Endodermal cell (in vitro differentiated cells): Measurements from ENCODE around the gene WDR86. TPM values are rescaled to one million over a fixed set of nuclear protein-coding genes. Genes with fewer than 3 reads are reported as not detected.

Experiments
- DNase-seq: peaks from one replicate; pipeline ENCODE4 v3.0.0-alpha.2; 2017
- H3K27ac ChIP-seq: 2 replicates; pipeline ENCODE4 v1.5.1; 2013; ENCODE audit warnings: mild to moderate bottlenecking, low read depth, low read length, moderate library complexity
- H3K27me3 ChIP-seq: 2 replicates; pipeline ENCODE4 v1.6.1; 2013; ENCODE audit warnings: mild to moderate bottlenecking, low read length, moderate library complexity; ENCODE audit not compliant: insufficient read depth, control insufficient read depth, poor library complexity, severe bottlenecking
- H3K36me3 ChIP-seq: 2 replicates; pipeline ENCODE4 v1.7.0; 2013; ENCODE audit warnings: mild to moderate bottlenecking, low read length, moderate library complexity; ENCODE audit not compliant: control insufficient read depth, insufficient read depth
- H3K4me1 ChIP-seq: one replicate; pipeline ENCODE4 v1.7.0; 2013; ENCODE audit warnings: low read length; ENCODE audit not compliant: control insufficient read depth, insufficient read depth
- H3K4me3 ChIP-seq: 2 replicates; pipeline ENCODE4 v1.5.1; 2013; ENCODE audit warnings: mild to moderate bottlenecking, low read length, moderate library complexity
- H3K9ac ChIP-seq: 2 replicates; pipeline ENCODE4 v1.6.1; 2013; ENCODE audit warnings: mild to moderate bottlenecking, low read length, moderate library complexity; ENCODE audit not compliant: poor library complexity, severe bottlenecking; ENCODE audit errors: extremely low read depth
- H3K9me3 ChIP-seq: 2 replicates; pipeline ENCODE4 v1.6.1; 2013; ENCODE audit warnings: mild to moderate bottlenecking, low read length, moderate library complexity; ENCODE audit not compliant: control insufficient read depth
- H3K27ac Mint-ChIP-seq: 2 replicates; pipeline ENCODE4 v1.8.0; 2020; ENCODE audit warnings: mixed read lengths
- H3K27me3 Mint-ChIP-seq: 2 replicates; pipeline ENCODE4 v1.8.0; 2021; ENCODE audit warnings: mild to moderate bottlenecking, mixed read lengths; ENCODE audit not compliant: insufficient read depth
- H3K36me3 Mint-ChIP-seq: 2 replicates; pipeline ENCODE4 v1.8.0; 2020; ENCODE audit warnings: low read depth, mixed read lengths
- H3K4me1 Mint-ChIP-seq: 2 replicates; pipeline ENCODE4 v1.8.0; 2020; ENCODE audit warnings: mixed read lengths
- H3K4me3 Mint-ChIP-seq: 2 replicates; pipeline ENCODE4 v1.8.0; 2020; ENCODE audit warnings: mild to moderate bottlenecking, moderate library complexity, mixed read lengths
- H3K9me3 Mint-ChIP-seq: 2 replicates; pipeline ENCODE4 v1.8.0; 2020; ENCODE audit warnings: mild to moderate bottlenecking, mixed read lengths
- WGBS, 2 experiments: methylation state at CpG; one replicate each; pipeline versions ENCODE4 v1.1.5 to v1.1.7; 2013; ENCODE audit warnings: missing lambda C conversion rate in 2 of 2, mixed read lengths in 1 of 2; ENCODE audit not compliant: insufficient coverage in 1 of 2, insufficient read length in 1 of 2; 5-methylcytosine and 5-hydroxymethylcytosine counted together
- total RNA-seq, 2 donors: library from RNA; stranded (reverse); fragmentation: NEBNext Ultra II Directional in 1 of 2; extraction: Animal tissue kit (Norgen Biotek cat#: 25700) in 1 of 2; gene quantifications; 2 replicates in 1 of 2; 3 replicates in 1 of 2; pipeline ENCODE4 v1.2.1, GENCODE V29; 2021
- TF ChIP-seq, protein P1 (sequence below): fragments of 200-600 bp; sonication (generic); conservative IDR thresholded peaks from 2 replicates; pipeline ENCODE4 v1.5.0; 2021; ENCODE audit warnings: antibody characterized with exemption, mild to moderate bottlenecking

The WDR86 gene
- total RNA-seq, 2 donors from 2014 or later: 83.3 to 94.2 TPM

DNA sequence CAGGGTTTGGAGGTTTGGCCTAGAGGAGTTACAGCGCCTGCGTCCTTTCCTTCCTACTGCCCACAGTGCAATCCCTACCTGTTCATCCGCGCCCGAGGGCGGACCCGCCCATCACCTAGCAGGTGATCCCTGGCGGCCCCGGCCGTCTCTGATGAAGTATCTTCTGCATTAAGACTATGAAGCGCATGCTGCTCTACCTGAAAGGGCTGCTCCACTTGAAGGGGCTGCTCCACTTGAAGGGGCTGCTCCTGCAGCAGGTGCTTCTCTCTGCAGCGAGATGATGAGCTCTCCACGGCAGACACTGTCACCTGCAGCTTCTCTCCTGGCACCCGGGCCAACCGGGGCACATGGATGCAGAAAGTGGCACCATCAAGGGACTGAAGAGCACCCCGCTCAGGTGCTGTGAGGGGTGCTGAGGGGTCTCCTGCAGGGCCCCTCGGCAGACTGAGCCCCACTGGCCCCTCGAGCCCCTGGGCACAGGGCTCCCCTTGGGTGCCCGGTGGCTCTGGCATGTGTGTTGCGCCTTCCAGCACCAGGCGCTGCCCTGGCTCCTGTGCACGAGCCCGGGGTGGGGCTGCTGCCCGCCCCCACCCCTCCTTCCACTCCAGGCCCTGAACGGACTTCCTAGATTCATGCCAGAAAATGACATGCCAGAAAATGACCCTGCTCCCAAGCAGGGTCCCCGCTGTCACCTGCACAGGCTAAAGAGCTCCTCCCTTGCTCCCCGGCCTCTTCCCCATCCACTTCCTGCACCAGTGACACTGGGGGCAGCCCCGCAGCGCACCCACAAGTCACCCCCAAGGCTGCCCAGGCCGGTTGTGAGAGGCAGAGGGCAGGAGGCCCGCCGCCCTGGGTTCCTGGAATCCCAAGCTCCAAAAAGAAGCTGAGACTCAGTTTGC is 29.4 kb downstream of the WDR86 start:
- peaks cover 22% of the 10 kb centered on the region for H3K36me3 ChIP-seq
- Mint-ChIP-seq H3K27me3 (peaks cover 28% of the 10 kb centered on the region), H3K36me3 (peaks cover 69% of the 10 kb centered on the region), H3K4me3 (no peak overlapping the region), H3K27ac (no peak overlapping the region), H3K4me1 (peaks cover 10% of the 10 kb centered on the region), H3K9me3 (no peaks in the 10 kb centered on the region)
- peaks cover 29% of the 10 kb centered on the region for H3K27me3 ChIP-seq
- 92% methylated on average over 18 to 32 of the region's 32 CpGs for WGBS, 2 experiments
- H3K9ac ChIP-seq: no peak overlapping the region
- no peak overlapping the region for H3K4me3 ChIP-seq
- no peak for DNase-seq
- peaks cover 3% of the 10 kb centered on the region for H3K4me1 ChIP-seq
- H3K27ac ChIP-seq: no peak overlapping the region
- TF ChIP-seq, protein P1, sequence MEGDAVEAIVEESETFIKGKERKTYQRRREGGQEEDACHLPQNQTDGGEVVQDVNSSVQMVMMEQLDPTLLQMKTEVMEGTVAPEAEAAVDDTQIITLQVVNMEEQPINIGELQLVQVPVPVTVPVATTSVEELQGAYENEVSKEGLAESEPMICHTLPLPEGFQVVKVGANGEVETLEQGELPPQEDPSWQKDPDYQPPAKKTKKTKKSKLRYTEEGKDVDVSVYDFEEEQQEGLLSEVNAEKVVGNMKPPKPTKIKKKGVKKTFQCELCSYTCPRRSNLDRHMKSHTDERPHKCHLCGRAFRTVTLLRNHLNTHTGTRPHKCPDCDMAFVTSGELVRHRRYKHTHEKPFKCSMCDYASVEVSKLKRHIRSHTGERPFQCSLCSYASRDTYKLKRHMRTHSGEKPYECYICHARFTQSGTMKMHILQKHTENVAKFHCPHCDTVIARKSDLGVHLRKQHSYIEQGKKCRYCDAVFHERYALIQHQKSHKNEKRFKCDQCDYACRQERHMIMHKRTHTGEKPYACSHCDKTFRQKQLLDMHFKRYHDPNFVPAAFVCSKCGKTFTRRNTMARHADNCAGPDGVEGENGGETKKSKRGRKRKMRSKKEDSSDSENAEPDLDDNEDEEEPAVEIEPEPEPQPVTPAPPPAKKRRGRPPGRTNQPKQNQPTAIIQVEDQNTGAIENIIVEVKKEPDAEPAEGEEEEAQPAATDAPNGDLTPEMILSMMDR: no peak
- H3K9me3 ChIP-seq: no peaks in the 10 kb centered on the region

DNA sequence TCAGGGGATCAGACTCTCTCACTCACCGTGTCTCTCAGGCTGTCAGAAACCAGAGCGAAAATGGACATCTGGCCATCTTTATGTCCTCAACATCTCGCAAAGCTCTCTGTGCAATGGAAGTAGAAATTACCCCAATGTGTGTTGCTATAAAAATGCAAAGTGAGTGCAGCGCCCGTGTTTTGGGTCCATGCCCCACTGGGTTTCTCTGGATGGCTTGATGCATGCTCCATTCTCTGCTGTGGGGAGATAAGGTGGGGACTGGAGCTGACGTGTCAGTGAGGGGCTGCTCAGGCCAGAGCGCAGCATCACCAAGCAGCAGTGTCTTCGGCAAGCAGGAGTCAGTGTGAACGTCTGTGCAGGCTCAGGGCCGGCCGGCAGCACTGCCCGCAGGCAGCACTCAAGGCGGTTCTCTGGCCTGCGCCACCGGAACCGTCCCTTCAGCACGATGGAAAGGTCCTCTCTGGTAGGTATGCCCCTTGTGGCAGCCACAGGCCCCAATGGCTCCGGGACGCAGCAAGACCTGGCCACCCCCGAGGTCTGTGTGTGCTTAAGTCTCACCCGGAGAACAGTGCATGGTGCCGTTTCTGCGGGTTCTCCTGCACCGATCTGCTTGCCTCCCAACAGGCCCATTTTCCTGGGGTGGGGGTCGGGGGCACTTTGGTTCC is 30.2 kb downstream of the WDR86 start:
- Histone ChIP-seq H3K36me3 (peaks cover 25% of the 10 kb centered on the region), H3K27me3 (peaks cover 29% of the 10 kb centered on the region), H3K9me3 (no peaks in the 10 kb centered on the region), H3K4me1 (peaks cover 3% of the 10 kb centered on the region), H3K4me3 (no peak overlapping the region), H3K9ac (no peak overlapping the region), H3K27ac (no peak overlapping the region)
- no peaks in the 10 kb centered on the region for H3K9me3 Mint-ChIP-seq
- WGBS, 2 experiments: 92% methylated on average over 21 to 25 of the region's 25 CpGs
- H3K27ac Mint-ChIP-seq: no peak overlapping the region
- no peak overlapping the region for H3K4me3 Mint-ChIP-seq
- DNase-seq: peak; percentile 78
- peaks cover 6% of the 10 kb centered on the region for H3K4me1 Mint-ChIP-seq
- TF ChIP-seq, protein P1: peak; percentile 56
- peaks cover 69% of the 10 kb centered on the region for H3K36me3 Mint-ChIP-seq
- H3K27me3 Mint-ChIP-seq: peaks cover 27% of the 10 kb centered on the region

DNA sequence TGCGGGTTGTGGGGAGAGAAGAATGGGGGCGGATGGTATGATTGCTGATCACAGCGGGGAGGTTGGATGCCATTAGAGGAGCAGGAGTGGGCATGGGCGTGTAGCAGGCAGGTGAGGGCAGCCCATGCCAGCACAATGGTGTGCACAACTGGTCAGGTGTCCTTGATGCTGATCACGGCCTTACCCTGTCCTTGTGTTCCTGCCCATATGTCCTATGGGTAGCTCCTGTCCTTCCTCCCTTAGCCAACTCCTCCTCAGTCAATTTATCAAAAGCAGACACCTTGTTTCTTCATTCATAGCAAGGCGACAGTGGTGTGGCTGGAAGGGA is 30.7 kb downstream of the WDR86 start:
- no peak for DNase-seq
- Histone ChIP-seq H3K9me3 (no peaks in the 10 kb centered on the region), H3K4me3 (no peak overlapping the region), H3K9ac (no peak overlapping the region), H3K4me1 (peaks cover 3% of the 10 kb centered on the region), H3K36me3 (peaks cover 27% of the 10 kb centered on the region), H3K27ac (no peak overlapping the region), H3K27me3 (peaks cover 26% of the 10 kb centered on the region)
- 90% methylated on average over 2 to 6 of the region's 6 CpGs for WGBS, 2 experiments
- peaks cover 69% of the 10 kb centered on the region for H3K36me3 Mint-ChIP-seq
- peaks cover 6% of the 10 kb centered on the region for H3K4me1 Mint-ChIP-seq
- H3K4me3 Mint-ChIP-seq: no peak overlapping the region
- TF ChIP-seq, protein P1: no peak
- H3K27me3 Mint-ChIP-seq: peaks cover 22% of the 10 kb centered on the region
- no peak overlapping the region for H3K27ac Mint-ChIP-seq
- H3K9me3 Mint-ChIP-seq: no peaks in the 10 kb centered on the region
